Astrocyte (in vitro differentiated cells and primary cell): ENCODE data around the gene DUSP8. TPM values are rescaled to one million over a fixed set of nuclear protein-coding genes. Genes with fewer than 3 reads are reported as not detected.
A peak's percentile ranks its signal among the peaks of the same experiment; 100 is the strongest.
"Not testable (repeated sequence)": the region's sequence is repeated elsewhere in the genome, so short reads cannot be mapped to it uniquely, and the experiment has no call there.

Experiments used
- DNase-seq: peaks from one replicate; pipeline ENCODE4 v3.0.0-alpha.2; 2010; ENCODE audit warnings: low read depth
- FAIRE-seq: peaks from 2 replicates; lab custom pipeline; 2011; peaks lifted over from hg19 to GRCh38; lab: Jason Lieb, UNC
- H2AFZ ChIP-seq: 2 replicates; pipeline ENCODE4 v1.6.0; 2012; ENCODE audit warnings: low read depth, low read length, inconsistent platforms
- H3K27ac ChIP-seq: 2 replicates; pipeline ENCODE4 v1.5.1; 2011; ENCODE audit warnings: low read depth, low read length, inconsistent platforms
- H3K27me3 ChIP-seq: 2 replicates; pipeline ENCODE4 v1.6.0; 2011; ENCODE audit warnings: low read length, inconsistent platforms; ENCODE audit not compliant: insufficient read depth
- H3K36me3 ChIP-seq: 2 replicates; pipeline ENCODE4 v1.5.1; 2011; ENCODE audit warnings: low read length, inconsistent platforms; ENCODE audit not compliant: insufficient read depth
- H3K4me1 ChIP-seq: 2 replicates; pipeline ENCODE4 v1.5.1; 2011; ENCODE audit warnings: low read length, inconsistent platforms; ENCODE audit not compliant: insufficient read depth
- H3K4me2 ChIP-seq: 2 replicates; pipeline ENCODE4 v1.6.0; 2012; ENCODE audit warnings: low read length, inconsistent platforms
- H3K4me3 ChIP-seq: 2 replicates; pipeline ENCODE4 v1.5.1; 2011; ENCODE audit warnings: low read depth, mild to moderate bottlenecking, low read length, inconsistent platforms; ENCODE audit not compliant: insufficient read depth
- H3K79me2 ChIP-seq: 2 replicates; pipeline ENCODE4 v1.6.0; 2012; ENCODE audit warnings: mild to moderate bottlenecking, low read length, inconsistent platforms; ENCODE audit not compliant: insufficient read depth
- H3K9ac ChIP-seq: 2 replicates; pipeline ENCODE4 v1.6.0; 2012; ENCODE audit warnings: mild to moderate bottlenecking, low read length, inconsistent platforms
- H3K9me3 ChIP-seq: 2 replicates; pipeline ENCODE4 v1.5.1; 2012; ENCODE audit warnings: low read depth, mild to moderate bottlenecking, low read length, inconsistent platforms; ENCODE audit not compliant: insufficient read depth
- H4K20me1 ChIP-seq: 2 replicates; pipeline ENCODE4 v1.6.0; 2012; ENCODE audit warnings: low read length, inconsistent platforms; ENCODE audit not compliant: insufficient read depth
- H3K27ac Mint-ChIP-seq: one replicate; pipeline ENCODE4 v1.8.0; 2021; ENCODE audit warnings: mild to moderate bottlenecking, mixed read lengths; ENCODE audit not compliant: unreplicated experiment
- H3K27me3 Mint-ChIP-seq: one replicate; pipeline ENCODE4 v1.8.0; 2021; ENCODE audit warnings: low read depth, mixed read lengths; ENCODE audit not compliant: unreplicated experiment
- H3K36me3 Mint-ChIP-seq: one replicate; pipeline ENCODE4 v1.8.0; 2021; ENCODE audit warnings: low read depth, mixed read lengths; ENCODE audit not compliant: unreplicated experiment
- H3K4me1 Mint-ChIP-seq: one replicate; pipeline ENCODE4 v1.8.0; 2021; ENCODE audit warnings: low read depth, mixed read lengths; ENCODE audit not compliant: unreplicated experiment
- H3K4me3 Mint-ChIP-seq: one replicate; pipeline ENCODE4 v1.8.0; 2021; ENCODE audit warnings: mild to moderate bottlenecking, moderate library complexity, mixed read lengths; ENCODE audit not compliant: unreplicated experiment
- H3K9me3 Mint-ChIP-seq: one replicate; pipeline ENCODE4 v1.8.0; 2021; ENCODE audit warnings: mild to moderate bottlenecking, mixed read lengths; ENCODE audit not compliant: unreplicated experiment
- CTCF ChIP-seq: IDR thresholded peaks from 2 replicates; pipeline ENCODE4 v1.5.1; 2011; ENCODE audit warnings: low read depth, mild to moderate bottlenecking, inconsistent platforms, low read length, moderate library complexity; ENCODE audit not compliant: insufficient read depth
- EZH2 ChIP-seq: IDR thresholded peaks from 2 replicates; pipeline ENCODE4 v1.6.1; 2012; ENCODE audit warnings: mild to moderate bottlenecking, low read length, inconsistent platforms; ENCODE audit not compliant: insufficient read depth
- total RNA-seq: library from RNA; stranded (reverse); gene quantifications from 2 replicates; pipeline ENCODE4 v1.2.1, GENCODE V29; 2021

The DUSP8 gene
- total RNA-seq, 1 donor from 2014 or later = 14.8 TPM

- H3K36me3 ChIP-seq = no peaks in the 10 kb centered on the region
- H3K4me3 ChIP-seq = no peak overlapping the region
- TF ChIP-seq EZH2 (no peak), CTCF (no peak)
- DNase-seq (no peak), FAIRE-seq (no peak)
- H2AFZ ChIP-seq = no peak overlapping the region
- Mint-ChIP-seq H3K4me3 (no peak overlapping the region), H3K4me1 (no peaks in the 10 kb centered on the region), H3K9me3 (peaks cover 10% of the 10 kb centered on the region), H3K27me3 (peaks cover 32% of the 10 kb centered on the region), H3K36me3 (peaks cover 10% of the 10 kb centered on the region), H3K27ac (no peak overlapping the region)
- H3K4me1 ChIP-seq = no peaks in the 10 kb centered on the region
- peaks cover 2% of the 10 kb centered on the region for H3K27me3 ChIP-seq
- H4K20me1 ChIP-seq = no peaks in the 10 kb centered on the region
- H3K9ac ChIP-seq = no peak overlapping the region
- H3K4me2 ChIP-seq = no peak overlapping the region
- no peaks in the 10 kb centered on the region for H3K9me3 ChIP-seq
- no peaks in the 10 kb centered on the region for H3K79me2 ChIP-seq
- no peak overlapping the region for H3K27ac ChIP-seq
Measured at GRCh38 chr11:1581976-1582375, 9.9 kb upstream of the DUSP8 start.

- H3K27ac Mint-ChIP-seq = no peak overlapping the region
- H3K4me3 Mint-ChIP-seq = peak overlapping the region; percentile 35
- peaks cover 10% of the 10 kb centered on the region for H3K9me3 Mint-ChIP-seq
- FAIRE-seq (no peak), DNase-seq (no peak)
- no peak overlapping the region for H3K27ac ChIP-seq
- H3K4me1 ChIP-seq = no peaks in the 10 kb centered on the region
- H3K36me3 Mint-ChIP-seq = peaks cover 7% of the 10 kb centered on the region
- H3K9ac ChIP-seq = no peak overlapping the region
- no peaks in the 10 kb centered on the region for H3K79me2 ChIP-seq
- peaks cover 27% of the 10 kb centered on the region for H3K27me3 Mint-ChIP-seq
- no peak overlapping the region for H2AFZ ChIP-seq
- peaks cover 14% of the 10 kb centered on the region for H3K27me3 ChIP-seq
- H3K4me3 ChIP-seq = no peak overlapping the region
- H3K4me1 Mint-ChIP-seq = no peaks in the 10 kb centered on the region
- no peaks in the 10 kb centered on the region for H3K9me3 ChIP-seq
- TF ChIP-seq EZH2 (no peak), CTCF (no peak)
- H3K4me2 ChIP-seq = no peak overlapping the region
- H3K36me3 ChIP-seq = no peaks in the 10 kb centered on the region
- peaks cover 14% of the 10 kb centered on the region for H4K20me1 ChIP-seq
Measured at GRCh38 chr11:1576825-1577224, 4.8 kb upstream of the DUSP8 start.

- not testable (repeated sequence) for FAIRE-seq
Measured at GRCh38 chr11:1575756-1576155, 3.7 kb upstream of the DUSP8 start.

More at GRCh38 chr11:1575756-1576155, 3.7 kb upstream of the DUSP8 start:
- not testable (repeated sequence) for H3K4me3 Mint-ChIP-seq, H3K79me2 ChIP-seq, H3K4me2 ChIP-seq, H3K27ac Mint-ChIP-seq, H3K36me3 Mint-ChIP-seq, H3K36me3 ChIP-seq, H3K4me3 ChIP-seq, H3K4me1 Mint-ChIP-seq, H3K9me3 ChIP-seq, H3K9ac ChIP-seq, H3K4me1 ChIP-seq, DNase-seq, H3K27ac ChIP-seq, H2AFZ ChIP-seq
- peaks cover 10% of the 10 kb centered on the region for H3K9me3 Mint-ChIP-seq
- Histone ChIP-seq H3K27me3 (peaks cover 14% of the 10 kb centered on the region), H4K20me1 (peaks cover 18% of the 10 kb centered on the region)
- peaks cover 27% of the 10 kb centered on the region for H3K27me3 Mint-ChIP-seq
